Ovary (tissue), 3 donors: ENCODE results near the gene CDKL1.

Experiments
- POLR2A ChIP-seq: fragments of 450-650 bp; IDR thresholded peaks from one replicate; pipeline ENCODE4 v1.6.1; 2017; ENCODE audit warnings: antibody characterized with exemption, mild to moderate bottlenecking, moderate library complexity
- TF ChIP-seq, protein P1 (sequence below), 3 donors: fragments of 450-650 bp in 2 of 3; fragments of 200-600 bp in 1 of 3; IDR thresholded peaks; one replicate each; pipeline versions ENCODE4 v1.5.1 to v1.8.0; 2016 to 2022; ENCODE audit warnings: antibody characterized with exemption in 3 of 3, mild to moderate bottlenecking in 1 of 3
- donor health status: DM: no; HTN: no; CAD: no.

GRCh38 chr14:50357124-50357523 is 39.6 kb downstream of the CDKL1 start:
- no peak for TF ChIP-seq POLR2A
- TF ChIP-seq, protein P1, sequence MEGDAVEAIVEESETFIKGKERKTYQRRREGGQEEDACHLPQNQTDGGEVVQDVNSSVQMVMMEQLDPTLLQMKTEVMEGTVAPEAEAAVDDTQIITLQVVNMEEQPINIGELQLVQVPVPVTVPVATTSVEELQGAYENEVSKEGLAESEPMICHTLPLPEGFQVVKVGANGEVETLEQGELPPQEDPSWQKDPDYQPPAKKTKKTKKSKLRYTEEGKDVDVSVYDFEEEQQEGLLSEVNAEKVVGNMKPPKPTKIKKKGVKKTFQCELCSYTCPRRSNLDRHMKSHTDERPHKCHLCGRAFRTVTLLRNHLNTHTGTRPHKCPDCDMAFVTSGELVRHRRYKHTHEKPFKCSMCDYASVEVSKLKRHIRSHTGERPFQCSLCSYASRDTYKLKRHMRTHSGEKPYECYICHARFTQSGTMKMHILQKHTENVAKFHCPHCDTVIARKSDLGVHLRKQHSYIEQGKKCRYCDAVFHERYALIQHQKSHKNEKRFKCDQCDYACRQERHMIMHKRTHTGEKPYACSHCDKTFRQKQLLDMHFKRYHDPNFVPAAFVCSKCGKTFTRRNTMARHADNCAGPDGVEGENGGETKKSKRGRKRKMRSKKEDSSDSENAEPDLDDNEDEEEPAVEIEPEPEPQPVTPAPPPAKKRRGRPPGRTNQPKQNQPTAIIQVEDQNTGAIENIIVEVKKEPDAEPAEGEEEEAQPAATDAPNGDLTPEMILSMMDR (IDR thresholded peaks at IDR 0.05) = no peak
